ENCODE measurements around the gene STING1.

GRCh38 chr5:139474890-139475791, 7.4 kb downstream of the STING1 start:
- TF ChIP-seq CTCF (IDR thresholded peaks at IDR 0.05) (no peak), EZH2 (IDR thresholded peaks at IDR 0.05; ENCODE audit: borderline replicate concordance, insufficient read depth, low read depth, low read length, poor library complexity, severe bottlenecking) (no peak)

All from B cell (primary cell).